GM12873 (cell line): ENCODE data around the gene FZR1.

ENCODE experiments used
- TF ChIP-seq, protein P1 (sequence below): IDR thresholded peaks from 2 replicates; pipeline ENCODE4 v1.5.1; 2012; ENCODE audit warnings: low read depth, mild to moderate bottlenecking, moderate library complexity, low read length, control low read depth; ENCODE audit not compliant: insufficient read depth; ENCODE audit errors: missing control alignments

FZR1 gene

GRCh38 chr19:3527238-3527910, 21.3 kb downstream of the FZR1 start:
- TF ChIP-seq, protein P1, sequence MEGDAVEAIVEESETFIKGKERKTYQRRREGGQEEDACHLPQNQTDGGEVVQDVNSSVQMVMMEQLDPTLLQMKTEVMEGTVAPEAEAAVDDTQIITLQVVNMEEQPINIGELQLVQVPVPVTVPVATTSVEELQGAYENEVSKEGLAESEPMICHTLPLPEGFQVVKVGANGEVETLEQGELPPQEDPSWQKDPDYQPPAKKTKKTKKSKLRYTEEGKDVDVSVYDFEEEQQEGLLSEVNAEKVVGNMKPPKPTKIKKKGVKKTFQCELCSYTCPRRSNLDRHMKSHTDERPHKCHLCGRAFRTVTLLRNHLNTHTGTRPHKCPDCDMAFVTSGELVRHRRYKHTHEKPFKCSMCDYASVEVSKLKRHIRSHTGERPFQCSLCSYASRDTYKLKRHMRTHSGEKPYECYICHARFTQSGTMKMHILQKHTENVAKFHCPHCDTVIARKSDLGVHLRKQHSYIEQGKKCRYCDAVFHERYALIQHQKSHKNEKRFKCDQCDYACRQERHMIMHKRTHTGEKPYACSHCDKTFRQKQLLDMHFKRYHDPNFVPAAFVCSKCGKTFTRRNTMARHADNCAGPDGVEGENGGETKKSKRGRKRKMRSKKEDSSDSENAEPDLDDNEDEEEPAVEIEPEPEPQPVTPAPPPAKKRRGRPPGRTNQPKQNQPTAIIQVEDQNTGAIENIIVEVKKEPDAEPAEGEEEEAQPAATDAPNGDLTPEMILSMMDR: no peak

DNA sequence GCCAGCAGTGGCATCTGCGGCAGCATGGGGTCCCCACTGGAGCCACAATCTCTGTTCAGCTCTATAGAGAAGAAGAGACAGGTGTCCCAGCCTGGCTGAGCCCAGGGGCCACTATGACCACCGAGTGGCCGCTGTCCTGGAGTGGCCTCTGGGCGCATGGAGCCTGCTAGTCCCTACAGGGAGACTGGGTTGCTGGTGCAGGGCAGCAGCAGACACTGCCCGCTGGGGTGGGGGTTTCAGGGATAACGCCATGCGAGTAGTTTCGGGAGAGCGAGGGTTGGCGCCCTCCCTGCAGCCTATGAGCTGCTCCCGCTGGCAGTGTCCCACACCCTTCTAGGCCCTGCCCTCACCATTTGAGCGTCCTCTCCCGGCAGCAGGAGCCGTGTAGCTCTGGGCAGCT, 22.0 kb downstream of the FZR1 start:
- TF ChIP-seq, protein P1: no peak

DNA sequence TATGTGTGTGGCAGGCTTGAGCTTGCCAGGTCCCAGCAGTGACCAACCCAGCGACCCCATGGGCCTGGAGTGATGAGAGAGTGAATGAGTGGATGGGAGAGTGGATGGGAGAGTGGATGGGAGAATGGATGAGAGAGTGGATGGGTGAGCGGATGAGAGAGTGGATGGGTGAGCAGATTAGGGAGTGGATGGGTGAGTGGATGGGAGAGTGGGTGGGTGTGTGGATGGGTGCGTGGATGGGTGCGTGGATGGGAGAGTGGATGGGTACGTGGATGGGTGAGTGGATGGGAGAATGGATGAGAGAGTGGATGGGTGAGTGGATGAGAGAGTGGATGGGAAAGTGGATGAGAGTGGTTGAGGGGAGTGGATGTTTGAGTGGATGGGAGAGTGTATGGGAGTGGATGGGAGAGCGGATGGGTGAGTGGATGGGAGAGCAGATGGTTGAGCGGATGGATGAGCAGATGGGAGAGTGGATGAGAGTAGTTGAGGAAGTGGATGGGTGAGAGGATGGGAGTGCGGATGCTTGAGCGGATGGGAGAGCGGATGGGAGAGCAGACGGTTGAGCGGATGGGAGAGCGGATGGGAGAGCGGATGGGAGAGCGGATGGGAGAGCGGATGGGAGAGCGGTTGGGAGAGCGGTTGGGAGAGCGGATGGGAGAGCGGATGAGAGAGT, 22.6 kb downstream of the FZR1 start:
- TF ChIP-seq, protein P1: no peak

DNA sequence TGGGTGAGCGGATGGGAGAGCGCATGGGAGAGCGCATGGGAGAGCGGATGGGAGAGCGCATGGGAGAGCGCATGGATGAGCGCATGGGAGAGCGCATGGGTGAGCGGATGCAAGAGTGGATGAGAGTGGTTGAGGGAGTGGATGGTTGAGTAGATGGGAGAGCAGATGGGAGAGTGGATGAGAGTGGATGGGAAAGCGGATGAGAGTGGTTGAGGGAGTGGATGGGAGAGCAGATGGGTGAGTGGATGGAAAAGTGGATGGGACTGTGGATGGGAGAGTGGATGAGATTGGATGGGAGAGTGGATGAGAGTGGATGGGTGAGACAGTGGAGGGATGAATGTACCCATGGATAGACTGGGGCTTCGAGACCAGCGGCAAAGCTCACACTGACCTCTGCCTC, 24.3 kb downstream of the FZR1 start:
- TF ChIP-seq, protein P1: no peak

- TF ChIP-seq, protein P1: no peak
Observed at GRCh38 chr19:3531716-3532115, 25.6 kb downstream of the FZR1 start.

DNA sequence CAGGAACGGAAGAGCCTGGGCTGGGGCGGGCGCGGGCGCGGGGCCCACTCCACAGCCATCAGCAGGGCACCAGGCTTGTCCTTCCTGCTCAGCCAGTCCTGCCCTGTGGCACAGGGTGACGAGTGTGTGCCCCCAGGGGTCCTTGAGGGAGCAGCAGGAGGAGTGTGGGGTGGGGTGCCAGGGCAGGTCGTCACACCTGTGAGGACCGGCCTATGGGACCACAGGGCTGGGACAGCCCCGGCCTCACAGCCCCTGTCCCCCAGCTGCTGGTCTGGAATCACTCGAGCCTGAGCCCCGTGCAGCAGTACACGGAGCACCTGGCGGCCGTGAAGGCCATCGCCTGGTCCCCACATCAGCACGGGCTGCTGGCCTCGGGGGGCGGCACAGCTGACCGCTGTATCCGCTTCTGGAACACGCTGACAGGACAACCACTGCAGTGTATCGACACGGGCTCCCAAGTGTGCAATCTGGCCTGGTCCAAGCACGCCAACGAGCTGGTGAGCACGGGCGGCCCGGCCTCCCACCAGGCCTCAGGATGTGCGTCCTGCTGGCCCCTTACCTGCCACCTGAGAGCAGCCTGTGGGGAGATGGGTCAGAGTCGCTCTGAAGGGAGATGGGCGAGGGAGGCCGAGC, 26.2 kb downstream of the FZR1 start:
- TF ChIP-seq, protein P1: no peak

GRCh38 chr19:3533033-3533432, 26.9 kb downstream of the FZR1 start:
- TF ChIP-seq, protein P1: no peak
